Measurements from ENCODE around the gene KRT78.

KRT78 gene

GRCh38 chr12:52848661-52849255 is at the start of gene KRT78:
Gene KRT78, minus strand, starts transcription at chr12:52848994. Its CDS starts 64 bp downstream, at chr12:52848930.
- Histone ChIP-seq H2AFZ (no peak within 1 kb of the TSS), H3K79me2 (no peaks in the 10 kb centered on the region), H3K4me3 (ENCODE audit: low read depth, low read length) (no peak within 1 kb of the TSS), H3K36me3 (ENCODE audit: control insufficient read depth, insufficient read depth, low read length) (no peaks in the 10 kb centered on the region), H3K9ac (no peak within 1 kb of the TSS), H3K4me1 (no peaks in the 10 kb centered on the region), H3K4me2 (ENCODE audit: low read length) (no peak within 1 kb of the TSS), H3K27me3 (ENCODE audit: control insufficient read depth, insufficient read depth, low read length) (no peaks in the 10 kb centered on the region), H3K9me3 (ENCODE audit: control insufficient read depth, low read length) (no peaks in the 10 kb centered on the region), H3K27ac (no peak within 1 kb of the TSS)
- no peak for TF ChIP-seq CTCF (IDR thresholded peaks at IDR 0.05)

- Histone ChIP-seq H3K27ac (peak overlapping the region; percentile 24), H3K4me1 (no peaks in the 10 kb centered on the region)
Observed at GRCh38 chr12:52896190-52897100, 47.7 kb upstream of the KRT78 start.

GRCh38 chr12:52895726-52896189 is 47.0 kb upstream of the KRT78 start:
- H3K36me3 ChIP-seq (ENCODE audit: control insufficient read depth, insufficient read depth, low read length), result no peaks in the 10 kb centered on the region
- no peaks in the 10 kb centered on the region for H3K27me3 ChIP-seq (ENCODE audit: control insufficient read depth, insufficient read depth, low read length)
- H3K4me2 ChIP-seq (ENCODE audit: low read length), result no peak overlapping the region
- TF ChIP-seq CTCF (IDR thresholded peaks at IDR 0.05), result no peak
- H2AFZ ChIP-seq, result no peak overlapping the region
- no peaks in the 10 kb centered on the region for H3K9me3 ChIP-seq (ENCODE audit: control insufficient read depth, low read length)
- no peaks in the 10 kb centered on the region for H3K79me2 ChIP-seq
- no peaks in the 10 kb centered on the region for H3K4me1 ChIP-seq
- no peak overlapping the region for H3K4me3 ChIP-seq (ENCODE audit: low read depth, low read length)
- no peak overlapping the region for H3K9ac ChIP-seq
- H3K27ac ChIP-seq, result no peak overlapping the region

More at GRCh38 chr12:52896190-52897100, 47.7 kb upstream of the KRT78 start:
- TF ChIP-seq CTCF (IDR thresholded peaks at IDR 0.05), result no peak
- H3K36me3 ChIP-seq (ENCODE audit: control insufficient read depth, insufficient read depth, low read length), result no peaks in the 10 kb centered on the region
- no peak overlapping the region for H2AFZ ChIP-seq
- no peaks in the 10 kb centered on the region for H3K27me3 ChIP-seq (ENCODE audit: control insufficient read depth, insufficient read depth, low read length)
- H3K9me3 ChIP-seq (ENCODE audit: control insufficient read depth, low read length), result no peaks in the 10 kb centered on the region
- H3K79me2 ChIP-seq, result no peaks in the 10 kb centered on the region
- H3K9ac ChIP-seq, result no peak overlapping the region
- H3K4me2 ChIP-seq (ENCODE audit: low read length), result no peak overlapping the region
- H3K4me3 ChIP-seq (ENCODE audit: low read depth, low read length), result no peak overlapping the region

GRCh38 chr12:52892974-52893373 is 44.2 kb upstream of the KRT78 start:
- Histone ChIP-seq H3K4me2 (ENCODE audit: low read length) (no peak overlapping the region), H3K36me3 (ENCODE audit: control insufficient read depth, insufficient read depth, low read length) (no peaks in the 10 kb centered on the region), H3K4me3 (ENCODE audit: low read depth, low read length) (no peak overlapping the region), H3K27ac (no peak overlapping the region), H3K79me2 (no peaks in the 10 kb centered on the region), H2AFZ (no peak overlapping the region), H3K9ac (no peak overlapping the region), H3K9me3 (ENCODE audit: control insufficient read depth, low read length) (no peaks in the 10 kb centered on the region), H3K27me3 (ENCODE audit: control insufficient read depth, insufficient read depth, low read length) (no peaks in the 10 kb centered on the region), H3K4me1 (no peaks in the 10 kb centered on the region)
- TF ChIP-seq CTCF (IDR thresholded peaks at IDR 0.05), result no peak

All from parathyroid adenoma (tissue), 2 donors.